Measurements from ENCODE around the gene GORASP1. TPM values are rescaled to one million over a fixed set of nuclear protein-coding genes. Genes with fewer than 3 reads are reported as not detected.

The GORASP1 gene
- total RNA-seq, 4 donors from 2014 or later, result 48.5 to 82.5 (median 76.8) TPM

DNA sequence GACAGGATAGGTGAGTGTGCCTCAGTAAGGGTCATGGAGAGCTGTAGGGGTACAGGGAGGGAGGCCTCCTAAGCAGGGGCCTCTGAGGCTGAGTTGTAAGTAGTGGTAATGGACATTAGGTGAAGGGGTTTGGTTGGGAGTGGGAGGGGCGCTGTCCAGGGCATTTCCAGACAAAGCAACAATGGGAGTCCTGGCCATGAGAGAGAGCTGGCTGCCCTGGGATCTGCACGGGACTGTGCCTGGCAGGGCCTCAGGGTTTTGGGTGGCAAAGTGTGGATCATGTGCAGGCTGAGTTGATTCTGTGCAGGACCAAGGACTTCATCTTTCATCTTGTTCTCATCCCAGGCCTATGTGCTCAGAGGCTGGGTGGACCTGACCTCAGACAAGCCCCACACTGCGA is 4.7 kb upstream of the GORASP1 start:
- Histone ChIP-seq H3K9me3 (no peaks in the 10 kb centered on the region), H3K27ac (no peak overlapping the region), H3K36me3 (peaks cover 0 to 32% of the 10 kb centered on the region in 2 donors), H3K4me1 (peaks cover 0 to 15% (median 7%) of the 10 kb centered on the region in 3 donors), H3K27me3 (no peaks in the 10 kb centered on the region), H3K4me3 (no peak overlapping the region)
- ATAC-seq, result no peak
- 87% methylated on average over 3 of the region's 3 CpGs; no CpG with 5 or more reads in 1 of the 2 donors for WGBS, 2 donors (ENCODE audit: low coverage in 1 of 2)
- no peak for TF ChIP-seq POLR2AphosphoS5 (IDR thresholded peaks at IDR 0.05)
- no peak for TF ChIP-seq POLR2A (IDR thresholded peaks at IDR 0.05)
- no peak for TF ChIP-seq EP300 (IDR thresholded peaks at IDR 0.05)
- TF ChIP-seq, protein P1, sequence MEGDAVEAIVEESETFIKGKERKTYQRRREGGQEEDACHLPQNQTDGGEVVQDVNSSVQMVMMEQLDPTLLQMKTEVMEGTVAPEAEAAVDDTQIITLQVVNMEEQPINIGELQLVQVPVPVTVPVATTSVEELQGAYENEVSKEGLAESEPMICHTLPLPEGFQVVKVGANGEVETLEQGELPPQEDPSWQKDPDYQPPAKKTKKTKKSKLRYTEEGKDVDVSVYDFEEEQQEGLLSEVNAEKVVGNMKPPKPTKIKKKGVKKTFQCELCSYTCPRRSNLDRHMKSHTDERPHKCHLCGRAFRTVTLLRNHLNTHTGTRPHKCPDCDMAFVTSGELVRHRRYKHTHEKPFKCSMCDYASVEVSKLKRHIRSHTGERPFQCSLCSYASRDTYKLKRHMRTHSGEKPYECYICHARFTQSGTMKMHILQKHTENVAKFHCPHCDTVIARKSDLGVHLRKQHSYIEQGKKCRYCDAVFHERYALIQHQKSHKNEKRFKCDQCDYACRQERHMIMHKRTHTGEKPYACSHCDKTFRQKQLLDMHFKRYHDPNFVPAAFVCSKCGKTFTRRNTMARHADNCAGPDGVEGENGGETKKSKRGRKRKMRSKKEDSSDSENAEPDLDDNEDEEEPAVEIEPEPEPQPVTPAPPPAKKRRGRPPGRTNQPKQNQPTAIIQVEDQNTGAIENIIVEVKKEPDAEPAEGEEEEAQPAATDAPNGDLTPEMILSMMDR (IDR thresholded peaks at IDR 0.05), result no peak

DNA sequence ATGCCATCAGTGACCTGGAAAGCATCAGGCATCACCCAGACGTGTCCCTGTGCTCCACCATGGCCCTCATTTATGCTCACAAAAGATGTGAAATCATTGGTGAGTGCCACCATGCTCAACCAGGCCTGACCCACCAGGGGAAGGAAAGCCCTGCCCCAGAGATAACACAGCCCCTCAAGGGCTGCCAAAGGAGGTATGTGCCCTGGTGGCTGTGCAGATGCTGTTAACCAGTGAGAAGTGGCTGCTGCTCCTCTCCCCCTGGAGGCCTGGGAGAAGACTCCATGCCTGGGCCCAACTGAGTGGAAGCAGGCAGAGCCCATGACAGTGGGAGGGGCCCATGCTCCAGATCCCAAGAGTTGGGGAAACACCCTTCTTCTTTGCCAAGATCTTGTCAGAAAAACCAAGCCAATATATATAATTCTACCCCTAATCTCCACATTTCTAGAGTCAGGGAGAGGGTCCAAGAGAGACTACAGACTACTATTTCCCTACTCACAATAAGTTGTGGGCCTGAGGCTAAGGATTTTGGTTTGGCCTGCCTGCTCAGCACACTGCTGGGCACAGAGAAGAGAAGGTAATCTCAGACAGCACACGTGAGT is 2.7 kb upstream of the GORASP1 start:
- no peaks in the 10 kb centered on the region for H3K9me3 ChIP-seq
- no peak for TF ChIP-seq EP300 (IDR thresholded peaks at IDR 0.05)
- TF ChIP-seq POLR2A (IDR thresholded peaks at IDR 0.05), result no peak
- TF ChIP-seq, protein P1 (IDR thresholded peaks at IDR 0.05), result no peak
- TF ChIP-seq POLR2AphosphoS5 (IDR thresholded peaks at IDR 0.05), result no peak
- no peak for ATAC-seq
- H3K27me3 ChIP-seq, result no peaks in the 10 kb centered on the region
- no peak overlapping the region for H3K4me3 ChIP-seq
- peaks cover 0 to 31% (median 18%) of the 10 kb centered on the region in 3 donors for H3K4me1 ChIP-seq
- H3K36me3 ChIP-seq, result peaks cover 0 to 32% of the 10 kb centered on the region in 2 donors
- WGBS, 2 donors (ENCODE audit: low coverage in 1 of 2), result no CpG with 5 or more reads among the region's 2 CpGs
- H3K27ac ChIP-seq, result no peak overlapping the region

DNA sequence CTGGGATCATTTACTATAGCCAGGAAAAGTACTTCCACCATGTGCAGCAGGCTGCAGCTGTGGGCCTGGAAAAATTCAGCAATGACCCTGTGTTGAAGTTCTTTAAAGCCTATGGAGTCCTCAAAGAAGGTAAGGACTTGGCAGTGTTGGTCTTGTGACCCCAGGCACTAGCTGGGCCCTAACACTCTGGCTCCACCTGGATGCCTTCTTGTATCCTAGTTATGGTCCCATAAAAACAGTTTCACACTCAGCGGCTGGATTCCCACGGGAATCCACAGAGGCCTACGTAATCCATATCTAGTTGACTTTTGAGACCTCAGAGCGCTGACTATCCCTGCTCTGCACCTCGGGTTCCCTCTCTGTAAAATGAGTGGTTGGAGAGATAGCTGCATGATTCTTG is 1.7 kb upstream of the GORASP1 start:
- no peaks in the 10 kb centered on the region for H3K27me3 ChIP-seq
- no peak for TF ChIP-seq POLR2AphosphoS5 (IDR thresholded peaks at IDR 0.05)
- TF ChIP-seq, protein P1 (IDR thresholded peaks at IDR 0.05), result no peak
- TF ChIP-seq POLR2A (IDR thresholded peaks at IDR 0.05), result no peak
- TF ChIP-seq EP300 (IDR thresholded peaks at IDR 0.05), result no peak
- no peaks in the 10 kb centered on the region for H3K9me3 ChIP-seq
- no peak for ATAC-seq
- no peak overlapping the region for H3K4me3 ChIP-seq
- H3K27ac ChIP-seq, result no peak overlapping the region
- 98% methylated on average over 5 of the region's 5 CpGs; no CpG with 5 or more reads in 1 of the 2 donors for WGBS, 2 donors (ENCODE audit: low coverage in 1 of 2)
- H3K4me1 ChIP-seq, result peaks cover 0 to 41% (median 23%) of the 10 kb centered on the region in 3 donors
- H3K36me3 ChIP-seq, result peaks cover 0 to 32% of the 10 kb centered on the region in 2 donors

DNA sequence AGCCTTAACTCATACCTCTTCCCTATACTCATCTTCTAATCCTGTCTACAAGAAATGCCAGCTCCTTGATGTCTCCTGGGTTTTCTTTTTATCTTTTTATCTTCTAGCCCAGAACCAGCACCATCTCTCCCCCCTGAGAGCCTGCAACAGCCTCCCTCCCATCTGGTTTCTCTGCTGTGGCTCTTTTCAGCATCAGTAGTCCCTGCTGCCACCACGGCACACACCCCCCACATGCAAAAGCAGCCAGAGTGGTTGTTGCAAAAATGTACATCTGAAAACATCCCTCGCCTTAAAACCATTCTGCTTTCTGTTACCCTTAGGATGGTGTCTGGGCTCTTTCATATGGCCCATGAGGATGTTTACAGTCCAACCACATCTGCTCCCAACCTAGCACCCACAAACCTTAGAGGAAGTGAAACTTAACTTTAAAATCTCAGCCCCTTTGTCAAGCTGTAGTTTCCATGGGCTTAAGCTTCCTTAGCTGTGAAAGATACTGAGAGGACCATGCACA is 828 bp upstream of the GORASP1 start:
- ATAC-seq, result no peak
- H3K9me3 ChIP-seq, result no peaks in the 10 kb centered on the region
- TF ChIP-seq, protein P1 (IDR thresholded peaks at IDR 0.05), result no peak
- TF ChIP-seq POLR2A (IDR thresholded peaks at IDR 0.05) (no peak), EP300 (IDR thresholded peaks at IDR 0.05) (no peak), POLR2AphosphoS5 (IDR thresholded peaks at IDR 0.05) (no peak)
- peaks cover 0 to 32% of the 10 kb centered on the region in 2 donors for H3K36me3 ChIP-seq
- H3K27me3 ChIP-seq, result no peaks in the 10 kb centered on the region
- H3K27ac ChIP-seq, result peak overlapping the region; percentile 82 to 99 (median 98)
- peaks cover 0 to 50% (median 24%) of the 10 kb centered on the region in 3 donors for H3K4me1 ChIP-seq
- peak overlapping the region; percentile 53 to 99 for H3K4me3 ChIP-seq
- 30% methylated on average over 2 of the region's 2 CpGs; no CpG with 5 or more reads in 1 of the 2 donors for WGBS, 2 donors (ENCODE audit: low coverage in 1 of 2)
